Renal cortex interstitium (tissue), 11 donors: ENCODE data around the gene ID2. TPM values are rescaled to one million over a fixed set of nuclear protein-coding genes. Genes with fewer than 3 reads are reported as not detected.

Source experiments
- DNase-seq, 11 donors: peaks; one replicate each; pipeline ENCODE4 v3.0.0-alpha.2; 2013; ENCODE audit warnings: low read depth in 9 of 11, low spot score in 4 of 11; ENCODE audit errors: extremely low read depth in 1 of 11
- polyA plus RNA-seq, 3 donors: library from polyadenylated mRNA; unstranded; fragments of 120-200 nt; gene quantifications; one replicate each; pipeline ENCODE4 v1.2.1, GENCODE V29; 2013; ENCODE audit not compliant: insufficient read length in 3 of 3

Gene ID2
- polyA plus RNA-seq, 3 donors, result 284 to 313 (median 296) TPM

DNA sequence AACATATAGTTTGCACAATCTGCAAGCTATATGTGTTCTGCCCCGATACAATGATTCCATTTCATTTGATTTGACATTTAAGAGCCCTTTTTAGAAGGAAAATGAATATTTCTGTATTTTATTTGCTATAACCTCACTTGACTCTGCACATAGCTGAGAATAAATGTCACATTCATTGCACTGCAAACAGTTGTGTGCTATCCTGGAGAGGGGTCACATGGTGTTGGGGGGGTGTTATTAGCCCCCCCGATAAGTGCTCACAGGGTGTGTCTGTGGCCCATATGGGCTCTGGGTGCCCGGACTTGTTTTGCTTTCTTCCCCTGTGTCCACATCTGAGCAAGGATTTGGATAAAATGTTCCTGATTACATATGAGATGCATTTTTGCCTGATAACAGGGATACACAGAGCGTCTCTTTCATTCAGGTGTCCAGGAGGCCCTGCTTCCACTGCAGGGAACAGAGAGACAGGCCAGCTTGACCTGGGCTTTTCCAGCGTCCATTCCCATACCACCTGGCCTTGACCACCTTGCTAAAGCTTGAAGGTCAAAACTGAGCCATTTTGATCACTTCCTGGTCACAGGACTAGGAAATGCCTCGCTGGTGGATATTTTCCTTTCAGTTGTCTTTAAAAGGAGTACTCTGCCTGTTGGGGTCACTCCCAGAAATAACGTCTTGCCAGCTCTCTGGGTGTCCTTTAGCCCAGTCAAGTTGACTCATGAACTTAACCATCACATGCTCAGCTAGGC lies 38.4 kb upstream of the ID2 start:
- no peak for DNase-seq

- no peak for DNase-seq
Observed at GRCh38 chr2:8643996-8644356, 37.9 kb upstream of the ID2 start.

- no peak for DNase-seq
Observed at GRCh38 chr2:8644605-8645175, 37.2 kb upstream of the ID2 start.

DNA sequence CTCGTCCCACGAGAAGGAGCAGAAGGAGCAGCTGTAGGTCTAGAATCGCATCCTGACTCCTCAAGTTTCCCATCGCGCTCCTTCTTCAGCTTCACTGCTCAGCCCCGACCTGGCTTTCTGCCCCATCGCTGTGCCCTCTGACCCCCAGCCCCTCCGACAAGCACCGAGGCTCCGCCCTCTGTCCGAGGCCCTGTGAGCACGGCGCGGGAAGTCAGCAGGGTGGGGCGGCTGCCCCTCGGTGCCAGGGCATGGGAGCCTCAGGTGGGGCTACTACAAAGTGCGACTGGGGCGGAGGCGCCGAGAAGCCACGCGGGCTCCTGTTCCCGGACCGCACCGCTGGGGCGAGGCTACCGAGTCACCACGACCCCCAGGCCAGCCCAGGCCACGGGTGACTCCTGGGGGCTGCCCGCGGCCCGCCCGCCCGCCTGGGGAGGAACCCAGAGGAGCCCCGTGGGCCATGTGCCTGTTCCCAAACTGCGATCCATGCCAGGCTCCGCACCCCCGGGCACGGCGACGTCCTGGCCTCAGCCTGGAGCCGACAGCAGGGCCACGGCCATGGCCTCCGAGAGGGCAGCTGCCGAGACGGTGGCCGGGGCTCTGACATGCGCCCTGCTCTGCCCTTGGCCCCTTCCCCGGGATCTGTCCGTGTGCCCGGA lies 36.6 kb upstream of the ID2 start:
- DNase-seq, result no peak

- DNase-seq, result no peak
Observed at GRCh38 chr2:8646731-8647461, 35.0 kb upstream of the ID2 start.

DNA sequence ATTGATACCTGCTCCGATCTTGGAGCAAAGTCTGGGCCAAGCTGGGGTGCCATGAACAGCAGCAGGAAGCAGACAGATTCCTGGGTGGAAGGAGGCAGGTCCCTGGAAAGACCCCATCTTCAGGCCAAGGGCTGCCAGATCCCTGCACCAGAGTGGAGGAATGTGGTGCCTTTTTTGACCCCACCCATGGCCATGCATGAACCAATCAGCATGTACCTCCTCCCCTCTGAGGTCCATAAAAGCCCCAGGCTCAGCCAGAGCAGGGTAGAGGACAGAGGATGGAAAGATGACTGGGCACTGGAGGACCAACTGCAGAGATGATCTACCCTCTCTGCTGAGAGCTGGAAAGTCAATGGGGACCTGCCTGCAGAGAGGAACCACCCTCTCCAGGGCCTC lies 34.4 kb upstream of the ID2 start:
- DNase-seq, result no peak

GRCh38 chr2:8648441-8649213 lies 33.2 kb upstream of the ID2 start:
- no peak for DNase-seq

DNA sequence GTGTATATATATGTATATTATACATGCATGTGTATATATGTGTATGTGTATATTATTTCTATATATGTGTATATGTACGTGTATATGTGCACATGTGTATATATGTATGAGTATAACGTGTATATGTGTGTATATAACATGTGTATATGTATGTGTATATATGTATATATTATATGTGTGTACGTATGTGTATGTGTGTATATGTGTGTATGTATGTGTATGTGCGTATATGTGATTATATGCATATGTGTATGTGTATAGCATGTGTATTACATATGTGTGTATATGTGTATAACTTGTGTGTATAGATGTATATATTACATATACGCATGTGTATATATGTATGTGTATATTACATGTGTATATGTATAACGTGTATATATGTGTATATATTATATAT lies 32.1 kb upstream of the ID2 start:
- DNase-seq, result no peak

- no peak for DNase-seq
Observed at GRCh38 chr2:8650256-8650655, 31.6 kb upstream of the ID2 start.

DNA sequence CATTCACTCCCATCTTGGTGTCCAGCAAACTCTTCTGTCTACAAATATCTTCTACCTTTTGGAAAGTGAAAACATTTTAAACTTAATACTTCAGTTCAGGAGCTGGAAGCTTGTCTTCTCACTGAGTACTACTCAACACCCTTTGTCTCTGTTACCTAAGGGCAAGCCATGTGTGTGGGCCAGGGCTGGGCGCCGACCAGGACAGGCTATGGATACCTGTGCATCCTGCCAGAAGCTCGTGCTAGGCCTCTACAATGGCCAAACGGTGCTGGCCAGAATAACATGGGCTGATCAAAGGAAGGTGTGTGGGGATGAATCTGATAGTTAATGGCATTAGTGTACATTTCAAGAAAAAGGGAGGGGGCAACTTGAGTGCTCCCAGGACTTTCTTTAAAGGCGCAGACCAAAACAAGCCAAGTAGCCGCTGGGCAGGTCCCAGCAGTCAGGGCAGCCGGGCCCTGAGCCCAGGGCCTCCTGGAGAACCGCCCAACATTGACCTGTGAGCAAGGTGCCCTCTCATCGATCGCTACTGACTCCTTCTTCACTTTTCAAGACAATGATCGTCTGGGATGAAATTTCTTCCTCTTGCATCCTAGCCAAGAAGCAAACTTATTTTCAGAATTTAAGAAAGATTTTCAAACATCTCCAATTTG lies 29.0 kb upstream of the ID2 start:
- DNase-seq, result no peak

DNA sequence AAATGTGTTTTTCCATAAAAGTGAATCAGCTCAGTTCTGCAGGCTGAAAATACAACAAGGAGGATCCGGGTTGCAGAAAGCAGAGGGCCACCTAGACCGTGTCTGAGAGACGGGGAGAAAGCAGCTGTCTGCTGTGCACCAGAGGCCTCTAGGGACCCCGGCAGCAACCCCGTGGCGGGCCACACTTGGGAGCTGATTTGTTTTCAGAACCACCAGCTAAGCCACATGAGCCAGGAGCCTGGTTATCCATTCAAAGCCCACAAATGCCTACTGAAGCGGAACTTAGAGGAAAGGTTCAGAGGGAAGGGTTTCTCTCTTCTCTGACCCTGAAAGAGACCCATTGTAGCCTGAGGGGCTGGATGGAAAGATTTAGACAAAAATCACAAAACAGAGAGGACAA lies 28.4 kb upstream of the ID2 start:
- peak in 1 of 11 donors; percentile 56 for DNase-seq

- no peak for DNase-seq
Observed at GRCh38 chr2:8654041-8654440, 27.8 kb upstream of the ID2 start.

DNA sequence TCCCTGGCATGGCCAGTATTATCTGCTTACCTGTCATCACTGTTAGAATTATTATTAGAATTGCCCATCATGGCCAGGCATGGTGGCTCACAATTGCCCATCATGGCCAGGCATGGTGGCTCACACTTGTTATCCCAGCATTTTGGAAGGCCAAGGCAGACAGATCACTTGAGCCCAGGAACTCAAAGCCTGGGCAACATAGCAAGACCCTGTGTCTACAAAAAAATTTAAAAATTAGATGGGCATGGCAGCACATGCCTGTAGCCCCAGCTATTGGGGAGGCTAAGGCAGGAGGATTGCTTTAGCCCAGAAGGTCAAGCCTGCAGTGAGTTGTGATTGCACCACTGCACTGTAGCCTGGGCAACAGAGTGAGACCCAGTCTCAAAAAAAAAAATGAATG lies 27.4 kb upstream of the ID2 start:
- no peak for DNase-seq

DNA sequence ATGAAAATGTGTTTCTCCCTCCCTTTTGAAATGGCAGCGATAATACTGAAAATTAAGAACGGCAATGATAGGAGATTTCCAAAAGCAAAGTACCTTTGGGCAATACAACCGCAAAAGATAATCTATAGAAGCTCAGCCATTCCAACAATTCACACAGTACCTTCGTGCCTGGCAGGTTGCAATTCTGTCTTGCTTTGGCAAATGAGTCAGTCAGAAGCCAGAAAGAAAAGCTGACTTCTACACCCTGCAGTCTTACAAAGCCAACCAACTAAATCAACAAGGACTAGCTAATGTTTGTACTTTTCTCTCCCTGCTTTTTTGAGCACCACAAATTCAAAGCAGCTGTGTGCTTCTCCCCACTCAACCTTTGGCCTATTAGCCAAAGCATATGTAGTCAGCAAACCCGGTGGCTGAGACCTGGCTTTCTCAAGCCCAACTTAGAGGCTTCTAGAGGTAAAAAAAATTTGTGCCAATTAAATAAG lies 25.7 kb upstream of the ID2 start:
- no peak for DNase-seq

- DNase-seq, result no peak
Observed at GRCh38 chr2:8656811-8657210, 25.0 kb upstream of the ID2 start.

- no peak for DNase-seq
Observed at GRCh38 chr2:8657423-8658062, 24.3 kb upstream of the ID2 start.

- no peak for DNase-seq
Observed at GRCh38 chr2:8658064-8658862, 23.6 kb upstream of the ID2 start.
